HG03520 (cell line): Measurements from ENCODE around the gene TRIOBP.
A peak's percentile ranks its signal among the peaks of the same experiment; 100 is the strongest.

Source experiments
- ATAC-seq: cut with Tn5 transposase; IDR thresholded peaks from one replicate; pipeline ENCODE4 v1.9.1; 2021; ENCODE audit warnings: mild to moderate bottlenecking, moderate library complexity; ENCODE audit not compliant: unreplicated experiment

Gene TRIOBP

GRCh38 chr22:37804352-37804880 lies 107.6 kb downstream of the TRIOBP start:
- no peak for ATAC-seq

GRCh38 chr22:37804881-37805809 lies 108.3 kb downstream of the TRIOBP start:
- no peak for ATAC-seq

GRCh38 chr22:37805810-37806277 lies 109.0 kb downstream of the TRIOBP start:
- ATAC-seq, result no peak

GRCh38 chr22:37806409-37807333 lies 109.8 kb downstream of the TRIOBP start:
- no peak for ATAC-seq

- peak; percentile 67 for ATAC-seq
These were observed 110.8 kb downstream of the TRIOBP start, which contains the start of gene GCAT for GRCh38 chr22:37807410-37808293. GCAT (plus strand) TSS chr22:37807934; CDS start chr22:37807968, 34 bp downstream.

- ATAC-seq, result no peak
These were observed 111.4 kb downstream of the TRIOBP start for GRCh38 chr22:37808294-37808657.

GRCh38 chr22:37809672-37810333 lies 113.0 kb downstream of the TRIOBP start:
- ATAC-seq, result no peak

- no peak for ATAC-seq
These were observed 115.0 kb downstream of the TRIOBP start for GRCh38 chr22:37811867-37812266.

- no peak for ATAC-seq
These were observed 116.2 kb downstream of the TRIOBP start for GRCh38 chr22:37812869-37813678.

GRCh38 chr22:37815593-37815992 lies 118.7 kb downstream of the TRIOBP start:
- ATAC-seq, result no peak

GRCh38 chr22:37816543-37817180 lies 119.8 kb downstream of the TRIOBP start:
- ATAC-seq, result no peak

GRCh38 chr22:37817705-37818408 lies 121.0 kb downstream of the TRIOBP start:
- no peak for ATAC-seq

GRCh38 chr22:37818409-37819104 lies 121.7 kb downstream of the TRIOBP start:
- ATAC-seq, result no peak

- no peak for ATAC-seq
These were observed 122.2 kb downstream of the TRIOBP start for GRCh38 chr22:37819105-37819433.

GRCh38 chr22:37820350-37820749 lies 123.5 kb downstream of the TRIOBP start:
- ATAC-seq, result no peak

- ATAC-seq, result no peak
These were observed 125.4 kb downstream of the TRIOBP start for GRCh38 chr22:37822079-37822833.
